ENCODE data around the gene SF3B2.

Gene SF3B2

GRCh38 chr11:66056501-66056900 is 4.3 kb downstream of the SF3B2 start:
- H2BK120ac ChIP-seq (ENCODE audit: low read depth, low read length): no peak overlapping the region
- peaks cover 2% of the 10 kb centered on the region for H3K4me1 ChIP-seq (ENCODE audit: control insufficient read depth, low read depth, low read length)
- H2BK15ac ChIP-seq (replicated peaks; ENCODE audit: low read depth): no peak overlapping the region
- no peak overlapping the region for H3K27ac ChIP-seq (ENCODE audit: low read depth, low read length)
- H2AK5ac ChIP-seq (ENCODE audit: low read length): no peak overlapping the region
- no peak overlapping the region for H3K18ac ChIP-seq (ENCODE audit: low read length)
- no peak overlapping the region for H3K23ac ChIP-seq (ENCODE audit: low read length)
- no peak overlapping the region for H3K56ac ChIP-seq (ENCODE audit: low read length)
- no peak overlapping the region for H3K4ac ChIP-seq (ENCODE audit: low read depth, low read length)
- DNase-seq: no peak
- no peak overlapping the region for H2BK5ac ChIP-seq (ENCODE audit: low read length)
- H3K9ac ChIP-seq (ENCODE audit: low read length): no peak overlapping the region
- H3K36me3 ChIP-seq (ENCODE audit: control insufficient read depth, insufficient read depth, low read length): peaks cover 30% of the 10 kb centered on the region
- H3K4me3 ChIP-seq (ENCODE audit: low read length): no peak overlapping the region
- no peak overlapping the region for H3K4me2 ChIP-seq (ENCODE audit: low read length)
- H3K79me2 ChIP-seq (ENCODE audit: control insufficient read depth, insufficient read depth, low read length): peaks cover 18% of the 10 kb centered on the region
- peaks cover 11% of the 10 kb centered on the region for H3K79me1 ChIP-seq (ENCODE audit: low read length)
- H4K8ac ChIP-seq (ENCODE audit: low read depth, low read length): no peak overlapping the region
- H4K5ac ChIP-seq (ENCODE audit: low read length): no peak overlapping the region
- no peaks in the 10 kb centered on the region for H3K27me3 ChIP-seq (ENCODE audit: insufficient read depth, low read length, poor library complexity)
- no CpG with 5 or more reads among the region's 7 CpGs for WGBS (ENCODE audit: extremely low coverage, insufficient coverage, low lambda C conversion rate)

- no peak overlapping the region for H2BK120ac ChIP-seq (ENCODE audit: low read depth, low read length)
- H3K36me3 ChIP-seq (ENCODE audit: control insufficient read depth, insufficient read depth, low read length): peaks cover 38% of the 10 kb centered on the region
- H3K23ac ChIP-seq (ENCODE audit: low read length): no peak overlapping the region
- no peak overlapping the region for H3K4me3 ChIP-seq (ENCODE audit: low read length)
- H3K4me1 ChIP-seq (ENCODE audit: control insufficient read depth, low read depth, low read length): no peaks in the 10 kb centered on the region
- no peak overlapping the region for H3K18ac ChIP-seq (ENCODE audit: low read length)
- H4K5ac ChIP-seq (ENCODE audit: low read length): no peak overlapping the region
- H3K4ac ChIP-seq (ENCODE audit: low read depth, low read length): no peak overlapping the region
- no peak overlapping the region for H3K4me2 ChIP-seq (ENCODE audit: low read length)
- H2BK15ac ChIP-seq (replicated peaks; ENCODE audit: low read depth): no peak overlapping the region
- no peak overlapping the region for H3K56ac ChIP-seq (ENCODE audit: low read length)
- no peak overlapping the region for H2BK5ac ChIP-seq (ENCODE audit: low read length)
- no peak overlapping the region for H2AK5ac ChIP-seq (ENCODE audit: low read length)
- H3K27ac ChIP-seq (ENCODE audit: low read depth, low read length): no peak overlapping the region
- H4K8ac ChIP-seq (ENCODE audit: low read depth, low read length): no peak overlapping the region
- H3K9ac ChIP-seq (ENCODE audit: low read length): no peak overlapping the region
- WGBS (ENCODE audit: extremely low coverage, insufficient coverage, low lambda C conversion rate): no CpG with 5 or more reads among the region's 8 CpGs
- DNase-seq: no peak
- H3K27me3 ChIP-seq (ENCODE audit: insufficient read depth, low read length, poor library complexity): no peaks in the 10 kb centered on the region
- H3K79me1 ChIP-seq (ENCODE audit: low read length): peaks cover 6% of the 10 kb centered on the region
- H3K79me2 ChIP-seq (ENCODE audit: control insufficient read depth, insufficient read depth, low read length): no peaks in the 10 kb centered on the region
Measured at GRCh38 chr11:66059966-66060680, 8.0 kb downstream of the SF3B2 start.

- Histone ChIP-seq H4K5ac (ENCODE audit: low read length) (no peak overlapping the region), H3K56ac (ENCODE audit: low read length) (no peak overlapping the region), H3K79me2 (ENCODE audit: control insufficient read depth, insufficient read depth, low read length) (no peaks in the 10 kb centered on the region), H3K4me2 (ENCODE audit: low read length) (no peak overlapping the region), H3K23ac (ENCODE audit: low read length) (no peak overlapping the region), H2BK120ac (ENCODE audit: low read depth, low read length) (no peak overlapping the region), H2BK15ac (replicated peaks; ENCODE audit: low read depth) (no peak overlapping the region), H3K4me3 (ENCODE audit: low read length) (no peak overlapping the region), H3K4ac (ENCODE audit: low read depth, low read length) (no peak overlapping the region), H3K79me1 (ENCODE audit: low read length) (peaks cover 4% of the 10 kb centered on the region), H3K9ac (ENCODE audit: low read length) (no peak overlapping the region), H3K18ac (ENCODE audit: low read length) (no peak overlapping the region), H3K27ac (ENCODE audit: low read depth, low read length) (no peak overlapping the region), H2AK5ac (ENCODE audit: low read length) (no peak overlapping the region), H3K36me3 (ENCODE audit: control insufficient read depth, insufficient read depth, low read length) (peaks cover 34% of the 10 kb centered on the region), H3K4me1 (ENCODE audit: control insufficient read depth, low read depth, low read length) (no peaks in the 10 kb centered on the region), H2BK5ac (ENCODE audit: low read length) (no peak overlapping the region), H3K27me3 (ENCODE audit: insufficient read depth, low read length, poor library complexity) (no peaks in the 10 kb centered on the region), H4K8ac (ENCODE audit: low read depth, low read length) (no peak overlapping the region)
- DNase-seq: no peak
- WGBS (ENCODE audit: extremely low coverage, insufficient coverage, low lambda C conversion rate): no CpG with 5 or more reads among the region's 6 CpGs
Measured at GRCh38 chr11:66061268-66061667, 9.1 kb downstream of the SF3B2 start.

GRCh38 chr11:66062408-66062807 is 10.2 kb downstream of the SF3B2 start:
- H3K4me2 ChIP-seq (ENCODE audit: low read length): no peak overlapping the region
- no peaks in the 10 kb centered on the region for H3K79me2 ChIP-seq (ENCODE audit: control insufficient read depth, insufficient read depth, low read length)
- no peak overlapping the region for H2BK5ac ChIP-seq (ENCODE audit: low read length)
- no peaks in the 10 kb centered on the region for H3K27me3 ChIP-seq (ENCODE audit: insufficient read depth, low read length, poor library complexity)
- no peak overlapping the region for H4K8ac ChIP-seq (ENCODE audit: low read depth, low read length)
- H3K79me1 ChIP-seq (ENCODE audit: low read length): peaks cover 4% of the 10 kb centered on the region
- H2BK15ac ChIP-seq (replicated peaks; ENCODE audit: low read depth): no peak overlapping the region
- no peak overlapping the region for H2BK120ac ChIP-seq (ENCODE audit: low read depth, low read length)
- H2AK5ac ChIP-seq (ENCODE audit: low read length): no peak overlapping the region
- H3K36me3 ChIP-seq (ENCODE audit: control insufficient read depth, insufficient read depth, low read length): peaks cover 34% of the 10 kb centered on the region
- no peak overlapping the region for H3K27ac ChIP-seq (ENCODE audit: low read depth, low read length)
- no peak overlapping the region for H3K23ac ChIP-seq (ENCODE audit: low read length)
- no peak overlapping the region for H3K4ac ChIP-seq (ENCODE audit: low read depth, low read length)
- no CpG with 5 or more reads among the region's 2 CpGs for WGBS (ENCODE audit: extremely low coverage, insufficient coverage, low lambda C conversion rate)
- H3K4me3 ChIP-seq (ENCODE audit: low read length): no peak overlapping the region
- H3K56ac ChIP-seq (ENCODE audit: low read length): no peak overlapping the region
- no peak overlapping the region for H3K9ac ChIP-seq (ENCODE audit: low read length)
- no peak for DNase-seq
- H3K18ac ChIP-seq (ENCODE audit: low read length): no peak overlapping the region
- no peaks in the 10 kb centered on the region for H3K4me1 ChIP-seq (ENCODE audit: control insufficient read depth, low read depth, low read length)
- H4K5ac ChIP-seq (ENCODE audit: low read length): no peak overlapping the region

- Histone ChIP-seq H3K4me1 (ENCODE audit: control insufficient read depth, low read depth, low read length) (no peaks in the 10 kb centered on the region), H2BK15ac (replicated peaks; ENCODE audit: low read depth) (no peak overlapping the region), H2BK5ac (ENCODE audit: low read length) (no peak overlapping the region), H3K56ac (ENCODE audit: low read length) (no peak overlapping the region), H2AK5ac (ENCODE audit: low read length) (no peak overlapping the region), H3K27me3 (ENCODE audit: insufficient read depth, low read length, poor library complexity) (no peaks in the 10 kb centered on the region), H3K79me2 (ENCODE audit: control insufficient read depth, insufficient read depth, low read length) (no peaks in the 10 kb centered on the region), H3K79me1 (ENCODE audit: low read length) (peaks cover 4% of the 10 kb centered on the region), H4K8ac (ENCODE audit: low read depth, low read length) (no peak overlapping the region), H4K5ac (ENCODE audit: low read length) (no peak overlapping the region), H3K4me3 (ENCODE audit: low read length) (no peak overlapping the region), H2BK120ac (ENCODE audit: low read depth, low read length) (no peak overlapping the region), H3K27ac (ENCODE audit: low read depth, low read length) (no peak overlapping the region), H3K4me2 (ENCODE audit: low read length) (no peak overlapping the region), H3K9ac (ENCODE audit: low read length) (no peak overlapping the region), H3K4ac (ENCODE audit: low read depth, low read length) (no peak overlapping the region), H3K23ac (ENCODE audit: low read length) (no peak overlapping the region), H3K36me3 (ENCODE audit: control insufficient read depth, insufficient read depth, low read length) (peaks cover 32% of the 10 kb centered on the region), H3K18ac (ENCODE audit: low read length) (no peak overlapping the region)
- no peak for DNase-seq
- no CpG with 5 or more reads among the region's 2 CpGs for WGBS (ENCODE audit: extremely low coverage, insufficient coverage, low lambda C conversion rate)
Measured at GRCh38 chr11:66063900-66064299, 11.7 kb downstream of the SF3B2 start.

- Histone ChIP-seq H3K9ac (ENCODE audit: low read length) (no peak overlapping the region), H3K36me3 (ENCODE audit: control insufficient read depth, insufficient read depth, low read length) (peaks cover 26% of the 10 kb centered on the region)
Measured at GRCh38 chr11:66064571-66064970, 12.4 kb downstream of the SF3B2 start.

More at GRCh38 chr11:66064571-66064970, 12.4 kb downstream of the SF3B2 start:
- no peak overlapping the region for H3K23ac ChIP-seq (ENCODE audit: low read length)
- no peak overlapping the region for H3K4me2 ChIP-seq (ENCODE audit: low read length)
- H4K5ac ChIP-seq (ENCODE audit: low read length): no peak overlapping the region
- H3K27ac ChIP-seq (ENCODE audit: low read depth, low read length): no peak overlapping the region
- no peak overlapping the region for H4K8ac ChIP-seq (ENCODE audit: low read depth, low read length)
- H2AK5ac ChIP-seq (ENCODE audit: low read length): no peak overlapping the region
- H3K79me2 ChIP-seq (ENCODE audit: control insufficient read depth, insufficient read depth, low read length): no peaks in the 10 kb centered on the region
- no peak for DNase-seq
- no peak overlapping the region for H3K18ac ChIP-seq (ENCODE audit: low read length)
- H3K4ac ChIP-seq (ENCODE audit: low read depth, low read length): no peak overlapping the region
- H2BK120ac ChIP-seq (ENCODE audit: low read depth, low read length): no peak overlapping the region
- H3K4me3 ChIP-seq (ENCODE audit: low read length): no peak overlapping the region
- WGBS (ENCODE audit: extremely low coverage, insufficient coverage, low lambda C conversion rate): no CpG with 5 or more reads among the region's 1 CpG
- peaks cover 4% of the 10 kb centered on the region for H3K79me1 ChIP-seq (ENCODE audit: low read length)
- H2BK5ac ChIP-seq (ENCODE audit: low read length): no peak overlapping the region
- no peak overlapping the region for H2BK15ac ChIP-seq (replicated peaks; ENCODE audit: low read depth)
- no peak overlapping the region for H3K56ac ChIP-seq (ENCODE audit: low read length)
- H3K4me1 ChIP-seq (ENCODE audit: control insufficient read depth, low read depth, low read length): peaks cover 1% of the 10 kb centered on the region
- no peaks in the 10 kb centered on the region for H3K27me3 ChIP-seq (ENCODE audit: insufficient read depth, low read length, poor library complexity)

All from mesendoderm (in vitro differentiated cells).